Uterus (tissue), 2 donors: Measurements from ENCODE around the gene SLC44A5.

ENCODE experiments used
- CTCF ChIP-seq, 4 experiments: fragments of 200-600 bp in 2 of 4; fragments of 450-650 bp in 2 of 4; sonication (generic) in 2 of 4; IDR thresholded peaks; one replicate each; pipeline ENCODE4 v1.5.1; 2016 to 2019; ENCODE audit warnings: antibody characterized with exemption in 4 of 4, mild to moderate bottlenecking in 2 of 4, moderate library complexity in 1 of 4
- POLR2A ChIP-seq, 2 donors: fragments of 450-650 bp; IDR thresholded peaks; one replicate each; pipeline ENCODE4 v1.6.1; 2016; ENCODE audit warnings: antibody characterized with exemption in 2 of 2, mild to moderate bottlenecking in 1 of 2, moderate library complexity in 1 of 2

DNA sequence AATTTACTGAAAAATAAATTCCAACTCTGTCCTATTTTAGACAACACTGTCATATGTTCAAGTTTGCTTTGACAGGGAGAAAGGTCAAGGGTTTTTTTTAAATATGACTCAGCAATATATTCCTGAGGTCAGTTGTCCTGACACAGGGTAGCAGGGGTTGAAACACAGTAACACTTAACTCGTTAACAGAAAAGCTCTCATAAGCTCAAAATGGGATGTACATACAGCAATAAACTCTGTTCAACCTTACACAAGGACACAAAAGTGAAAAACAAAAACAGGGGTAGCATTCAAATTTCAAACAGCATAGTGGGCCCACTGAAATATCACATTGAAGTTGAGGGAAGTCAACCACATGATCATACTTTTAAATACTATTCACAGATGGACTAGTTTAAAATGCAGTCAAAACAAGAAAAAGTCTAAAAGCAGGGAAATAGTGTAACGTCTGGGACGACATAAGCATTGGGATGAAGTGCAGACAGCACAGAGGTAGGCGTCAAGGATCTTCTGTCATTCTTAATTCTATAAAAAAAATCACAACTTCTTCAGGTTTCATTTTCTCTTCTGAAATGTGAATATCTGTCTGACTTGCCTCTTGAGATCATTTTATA is 89.9 kb downstream of the SLC44A5 start:
- TF ChIP-seq POLR2A (IDR thresholded peaks at IDR 0.05), result no peak
- TF ChIP-seq CTCF (IDR thresholded peaks at IDR 0.05), result no peak
